Measurements from ENCODE around the gene YIF1A. TPM values are rescaled to one million over a fixed set of nuclear protein-coding genes. Genes with fewer than 3 reads are reported as not detected.
"Not testable (repeated sequence)": the region's sequence is repeated elsewhere in the genome, so short reads cannot be mapped to it uniquely, and the experiment has no call there.

YIF1A gene
- total RNA-seq, 2 donors from 2014 or later = 63.9 to 73.6 TPM

DNA sequence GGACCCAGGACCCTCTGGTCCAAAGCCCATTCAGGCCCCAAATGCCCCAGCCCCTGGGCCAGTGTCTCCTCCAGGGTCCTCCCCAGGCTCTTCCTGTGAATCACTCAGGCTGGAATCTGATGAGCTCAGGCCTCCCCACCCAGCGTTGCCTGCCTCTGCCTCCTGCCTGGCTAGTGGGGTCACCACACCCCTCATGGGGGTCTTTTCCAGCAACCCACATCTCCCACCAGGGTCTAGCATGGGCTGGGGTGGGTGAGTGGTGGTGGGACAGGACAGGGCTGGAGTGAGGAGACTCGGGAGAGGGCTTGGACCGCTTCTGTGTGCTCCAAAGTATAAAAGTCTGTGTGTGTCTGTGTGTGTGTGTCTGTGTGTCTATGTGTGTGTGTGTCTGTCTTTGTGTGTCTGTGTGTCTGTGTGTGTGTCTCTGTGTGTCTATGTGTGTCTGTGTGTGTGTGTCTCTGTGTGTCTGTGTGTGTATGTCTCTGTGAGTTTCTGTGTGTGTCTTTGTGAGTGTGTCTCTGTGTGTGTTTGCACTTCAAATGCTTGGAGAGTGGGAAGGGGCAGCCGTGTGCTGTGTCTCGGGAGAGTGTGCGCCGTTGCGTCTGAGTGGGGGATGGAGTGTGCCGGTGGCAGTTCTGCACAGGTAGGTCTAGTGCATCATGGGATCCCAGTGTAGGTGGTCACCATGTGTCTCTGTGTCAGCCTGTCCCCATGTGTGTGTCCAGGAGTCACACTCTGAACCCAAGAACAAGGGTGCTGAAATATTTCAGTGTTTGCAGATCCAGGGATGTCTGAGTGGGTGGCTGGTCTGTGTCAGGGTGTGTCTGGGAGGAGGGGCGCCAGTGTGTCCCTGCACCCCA is 38.5 kb upstream of the YIF1A start:
- DNase-seq (ENCODE audit: low spot score) = no peak
- intact Hi-C loops (cut with DNase I) = no loop called here

DNA sequence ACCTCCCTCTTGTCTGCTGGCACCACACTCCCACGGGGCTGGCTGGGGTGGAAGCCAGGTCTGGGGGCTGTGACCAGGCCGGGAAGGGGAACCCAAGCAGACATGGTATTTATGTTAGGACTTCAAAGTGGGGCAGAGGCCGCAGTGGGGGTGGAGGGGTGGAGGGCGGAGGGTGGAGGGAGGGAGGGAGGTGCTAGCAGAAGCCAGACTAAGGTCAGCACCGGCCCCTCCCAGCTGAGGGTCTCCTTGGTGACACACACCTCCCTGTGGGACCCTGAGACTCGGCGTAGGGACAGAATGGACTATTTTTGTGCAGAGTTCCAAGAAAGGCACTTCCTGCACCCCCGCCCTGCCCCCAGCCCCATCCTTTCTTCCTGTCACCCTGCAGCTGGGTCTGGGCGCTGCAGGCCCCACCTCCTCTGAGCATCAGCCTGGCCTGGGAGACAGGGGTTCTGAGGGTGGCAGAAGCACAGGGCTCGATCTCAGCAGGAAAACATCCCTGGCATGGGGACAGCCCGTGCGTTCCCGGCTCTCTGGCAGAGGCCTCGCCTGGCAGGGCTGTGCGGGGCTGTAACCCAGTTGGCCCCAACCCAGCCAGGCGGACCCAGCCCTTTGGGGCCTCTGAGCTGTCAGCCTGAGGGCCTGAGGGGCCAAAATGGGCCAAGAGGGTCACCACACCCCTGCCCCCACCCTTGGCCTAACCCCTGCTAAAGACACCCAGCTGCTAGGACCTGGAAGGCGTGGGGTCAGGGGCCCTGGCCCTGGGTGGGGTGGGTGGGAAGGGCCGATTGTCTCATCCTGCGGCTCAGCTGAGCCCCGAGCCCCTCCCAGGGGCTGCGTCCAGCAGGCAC is 37.5 kb upstream of the YIF1A start:
- DNase-seq (ENCODE audit: low spot score) = no peak
- intact Hi-C loops (cut with DNase I) = no loop called here

DNA sequence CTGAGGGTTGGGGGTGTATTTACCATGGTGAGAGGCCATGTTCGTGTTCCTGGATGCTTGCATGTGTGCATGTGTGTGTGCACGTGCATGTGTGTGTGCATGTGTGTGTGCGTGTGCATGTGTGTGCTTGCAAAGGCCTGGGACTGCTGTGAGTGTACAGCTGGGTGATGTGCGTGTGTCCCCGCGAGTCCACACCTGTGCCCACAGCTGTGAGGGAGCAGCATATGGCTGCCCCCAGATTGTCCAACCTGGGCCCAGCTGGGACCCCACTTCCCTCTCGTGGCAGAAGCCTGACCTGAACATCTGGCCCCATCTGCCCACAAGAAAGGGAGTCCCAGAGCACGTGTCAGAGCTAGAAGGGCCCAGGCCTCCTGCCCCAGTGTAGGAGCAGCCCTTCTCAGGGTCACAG is 36.3 kb upstream of the YIF1A start:
- no peak for DNase-seq (ENCODE audit: low spot score)
- intact Hi-C loops (cut with DNase I) = no loop called here

DNA sequence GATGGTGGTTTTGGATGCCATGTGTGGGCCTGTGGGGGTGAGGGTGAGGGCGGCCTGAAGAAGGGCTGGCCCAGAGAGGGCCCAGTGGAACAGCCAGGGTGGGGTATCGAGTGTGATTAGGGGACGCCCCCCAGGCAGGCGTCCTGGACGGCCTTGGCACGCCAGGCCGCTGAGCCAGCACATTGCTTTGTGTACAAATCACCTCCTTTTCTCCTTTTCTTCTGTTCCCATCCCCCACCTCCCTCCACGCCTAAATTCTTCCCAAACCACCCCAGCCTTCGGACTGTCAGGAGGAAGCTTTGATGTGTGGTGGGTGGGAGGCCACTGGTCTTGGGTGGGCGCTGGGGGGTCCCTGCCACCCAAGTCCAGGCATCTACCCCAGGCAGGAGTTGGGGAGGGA is 35.7 kb upstream of the YIF1A start:
- intact Hi-C loops (cut with DNase I) = no loop called here
- DNase-seq (ENCODE audit: low spot score) = no peak

DNA sequence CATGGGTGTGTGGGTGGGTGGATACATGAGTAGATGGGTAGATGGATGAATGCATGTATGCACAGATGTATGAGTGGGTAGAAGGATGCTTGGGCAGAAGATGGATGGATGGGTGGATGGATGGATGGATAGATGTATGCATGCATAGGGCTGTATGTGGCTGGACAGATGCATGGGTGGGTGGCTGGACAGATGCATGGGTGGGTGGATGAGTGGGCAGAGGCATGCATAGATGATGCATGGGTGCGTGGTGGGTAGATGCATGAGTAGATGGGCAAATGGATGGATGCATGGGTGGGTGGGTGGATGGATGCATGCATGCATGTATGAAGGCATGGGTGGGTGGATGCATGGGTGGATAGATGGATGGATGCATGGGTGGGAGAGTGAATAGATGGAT is 34.7 kb upstream of the YIF1A start:
- no peak for DNase-seq (ENCODE audit: low spot score)
- intact Hi-C loops (cut with DNase I) = no loop called here

DNA sequence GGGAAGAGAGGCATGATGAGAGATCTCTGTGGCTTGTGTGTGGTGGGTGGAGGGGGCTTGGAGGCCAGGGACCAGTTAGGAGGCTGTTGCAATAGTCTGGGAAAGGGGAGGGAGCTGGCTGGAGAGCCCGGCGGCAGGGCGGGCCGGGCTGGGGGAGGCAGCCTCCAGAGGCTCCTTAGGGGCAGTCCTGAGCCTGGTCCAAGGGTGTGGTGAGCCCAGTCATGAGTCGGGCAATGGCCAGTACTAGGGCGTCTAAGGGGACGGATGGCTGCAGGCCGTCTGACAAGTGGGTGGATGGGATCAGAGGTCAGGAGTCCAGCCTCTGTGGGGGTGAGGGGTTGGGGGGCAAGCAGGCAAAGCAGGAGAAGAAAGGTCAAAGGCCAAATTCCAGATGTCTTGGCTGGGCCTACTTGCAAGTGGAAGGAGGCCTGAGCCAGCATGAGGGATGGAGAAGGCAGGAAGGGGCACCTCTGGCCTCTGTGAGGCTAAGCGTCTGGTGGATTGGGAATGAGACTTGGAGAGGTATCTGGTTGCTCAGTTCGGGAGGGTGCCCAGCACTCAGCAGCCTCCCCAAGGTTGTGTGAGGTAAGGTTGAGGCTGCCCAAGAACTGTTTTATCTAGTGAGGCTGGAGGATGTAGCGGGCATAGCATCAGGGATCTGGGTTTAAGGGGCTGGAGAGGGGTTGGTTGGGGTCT is 33.9 kb upstream of the YIF1A start:
- DNase-seq (ENCODE audit: low spot score) = peak; percentile 95
- intact Hi-C loops (cut with DNase I) = no loop called here

DNA sequence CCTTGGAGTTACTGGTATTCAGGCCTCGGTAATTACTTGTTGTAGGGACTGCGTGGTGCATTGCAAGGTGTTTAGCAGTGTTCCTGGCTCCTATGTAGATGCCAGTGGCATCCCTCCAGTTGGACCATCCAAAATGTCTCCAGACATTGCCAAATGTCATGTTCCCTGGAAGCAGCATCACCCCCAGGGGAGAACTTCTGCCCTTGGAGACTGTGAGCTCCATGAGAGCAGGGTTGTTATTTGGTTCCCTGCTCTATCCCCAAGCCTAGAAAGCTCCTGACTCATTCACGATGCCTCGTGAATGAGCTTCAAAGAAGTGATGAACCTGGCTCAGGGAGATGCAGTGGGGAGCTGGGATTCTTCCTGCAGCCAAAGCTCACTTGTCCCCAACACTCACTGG is 32.7 kb upstream of the YIF1A start:
- DNase-seq (ENCODE audit: low spot score) = no peak
- intact Hi-C loops (cut with DNase I) = no loop called here

DNA sequence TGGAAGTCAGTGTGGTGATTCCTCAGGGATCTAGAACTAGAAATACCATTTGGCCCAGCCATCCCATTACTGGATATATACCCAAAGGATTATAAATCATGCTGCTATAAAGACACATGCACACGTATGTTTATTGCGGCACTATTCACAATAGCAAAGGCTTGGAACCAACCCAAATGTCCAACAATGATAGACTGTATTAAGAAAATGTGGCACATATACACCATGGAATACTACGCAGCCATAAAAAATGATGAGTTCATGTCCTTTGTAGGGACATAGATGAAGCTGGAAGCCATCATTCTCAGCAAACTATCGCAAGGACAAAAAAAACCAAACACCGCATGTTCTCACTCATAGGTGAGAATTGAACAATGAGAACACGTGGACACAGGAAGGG is 31.8 kb upstream of the YIF1A start:
- intact Hi-C loops (cut with DNase I); DNase-seq (ENCODE audit: low spot score): not testable (repeated sequence)

DNA sequence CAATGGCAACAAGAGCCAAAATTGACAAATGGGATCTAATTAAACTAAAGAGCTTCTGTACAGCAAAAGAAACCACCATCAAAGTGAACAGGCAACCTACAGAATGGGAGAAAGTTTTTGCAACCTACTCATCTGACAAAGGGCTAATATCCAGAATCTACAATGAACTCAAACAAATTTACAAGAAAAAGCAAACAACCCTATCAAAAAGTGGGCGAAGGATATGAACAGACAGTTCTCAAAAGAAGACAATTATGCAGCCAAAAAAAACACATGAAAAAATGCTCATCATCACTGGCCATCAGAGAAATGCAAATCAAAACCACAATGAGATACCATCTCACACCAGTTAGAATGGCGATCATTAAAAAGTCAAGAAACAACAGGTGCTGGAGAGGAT is 31.3 kb upstream of the YIF1A start:
- DNase-seq (ENCODE audit: low spot score); intact Hi-C loops (cut with DNase I): not testable (repeated sequence)

DNA sequence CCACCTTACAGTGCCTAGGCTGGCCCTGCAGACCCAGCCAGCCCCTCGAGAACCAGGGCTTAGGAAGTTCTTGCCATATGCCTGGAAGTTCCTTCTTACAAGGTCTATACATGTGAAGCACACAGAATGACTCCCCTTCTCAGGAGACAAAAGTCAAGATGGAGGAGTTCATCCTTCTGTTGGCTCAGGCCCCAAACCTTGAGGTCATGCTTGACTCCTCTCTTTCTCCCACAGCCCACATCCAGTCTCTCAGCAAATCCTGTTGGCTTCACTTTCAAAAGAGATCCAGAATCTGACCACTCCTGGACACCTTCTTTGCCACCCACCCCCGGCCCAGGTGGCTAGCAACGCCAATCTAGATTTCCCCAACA is 29.6 kb upstream of the YIF1A start:
- DNase-seq (ENCODE audit: low spot score) = no peak
- intact Hi-C loops (cut with DNase I) = no loop called here

DNA sequence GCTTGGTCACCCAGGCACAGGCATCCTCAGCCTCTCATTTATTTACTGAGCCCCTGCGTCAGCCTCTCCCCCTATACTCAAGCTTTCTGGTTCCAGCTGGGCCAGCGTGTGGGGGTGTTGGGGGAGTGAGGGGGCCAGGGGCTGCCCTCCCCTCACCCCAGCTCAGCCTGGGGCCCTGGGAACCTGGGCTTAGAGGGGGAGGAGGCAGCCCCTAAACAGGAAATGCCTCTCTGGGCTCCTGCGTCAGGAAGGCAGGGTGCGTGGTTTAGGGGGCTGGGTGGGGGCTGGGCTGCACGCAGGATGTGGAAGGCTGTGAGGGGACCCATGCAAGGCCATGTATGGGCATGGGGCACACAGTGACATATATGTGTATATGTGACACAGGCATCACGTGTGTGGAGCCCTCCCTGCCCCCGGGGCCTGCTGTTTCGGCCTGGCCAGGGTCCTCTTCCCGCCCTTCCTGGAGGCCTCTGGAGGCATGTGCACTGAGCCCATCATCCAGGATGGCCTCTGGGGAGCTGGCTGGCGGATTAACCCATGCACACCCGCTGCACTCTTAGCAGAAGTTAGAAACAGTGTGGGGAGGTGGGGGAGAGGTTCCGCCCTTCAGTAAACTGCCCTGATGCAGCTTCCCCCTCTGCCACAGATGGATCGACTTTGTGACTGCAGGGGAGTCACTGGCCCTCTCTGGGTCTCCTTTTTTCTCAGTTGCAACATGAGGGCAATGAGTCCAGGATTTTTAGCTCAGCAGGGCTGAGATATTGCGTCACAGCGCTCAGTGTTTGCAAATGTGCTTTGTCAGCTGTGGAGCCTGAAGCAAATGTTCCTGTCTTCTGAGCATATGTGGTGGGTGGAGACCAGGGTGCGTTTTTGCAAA is 29.0 kb upstream of the YIF1A start:
- intact Hi-C loops (cut with DNase I) = no loop called here
- DNase-seq (ENCODE audit: low spot score) = no peak

DNA sequence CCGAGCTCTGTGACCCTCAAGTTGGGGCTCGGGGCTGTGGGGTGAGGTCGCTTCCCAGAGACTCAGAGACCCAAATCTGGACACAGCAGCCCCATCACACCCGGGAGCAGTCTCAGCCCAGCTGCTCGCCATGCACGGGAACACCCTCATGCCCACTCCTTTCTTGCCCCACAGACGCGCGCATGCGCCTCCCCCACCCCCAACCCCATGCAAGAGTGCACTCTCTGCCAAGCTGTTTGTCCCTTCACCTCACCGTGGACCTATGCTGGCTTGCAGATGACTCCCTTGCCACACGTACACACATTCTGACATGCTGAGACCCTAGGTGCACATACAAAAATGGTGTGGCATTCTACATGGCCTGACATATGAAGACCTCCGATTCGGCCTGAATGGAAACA is 28.4 kb upstream of the YIF1A start:
- intact Hi-C loops (cut with DNase I) = no loop called here
- DNase-seq (ENCODE audit: low spot score) = no peak

DNA sequence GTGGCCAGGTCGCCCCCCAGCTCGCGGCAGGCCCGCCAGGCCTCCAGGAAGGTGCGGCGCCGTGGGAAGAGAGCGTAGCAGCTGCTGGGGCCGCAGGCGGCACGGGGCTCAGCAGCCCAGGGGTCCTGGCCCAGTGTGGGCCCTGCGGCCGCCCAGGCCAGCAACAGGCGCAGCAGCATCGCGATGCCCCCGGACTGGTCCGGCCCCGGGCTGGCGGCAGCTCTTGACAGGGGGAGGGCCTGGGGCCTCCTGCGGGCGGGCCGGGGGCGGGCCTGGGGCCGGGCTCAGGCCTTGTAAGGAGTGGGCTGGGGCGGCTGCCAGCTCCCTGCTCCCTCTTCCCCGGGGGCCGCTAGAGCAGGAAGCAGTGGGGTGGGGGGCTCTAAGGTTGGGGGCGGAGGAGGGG is 27.9 kb upstream of the YIF1A start, which contains the start of gene CD248:
Gene CD248 (minus strand): TSS at position 196 of the 403 bp plus-strand sequence. CDS start 17 bp downstream, at position 179.
- intact Hi-C loops (cut with DNase I) = no loop called here
- DNase-seq (ENCODE audit: low spot score) = peak; percentile 92

DNA sequence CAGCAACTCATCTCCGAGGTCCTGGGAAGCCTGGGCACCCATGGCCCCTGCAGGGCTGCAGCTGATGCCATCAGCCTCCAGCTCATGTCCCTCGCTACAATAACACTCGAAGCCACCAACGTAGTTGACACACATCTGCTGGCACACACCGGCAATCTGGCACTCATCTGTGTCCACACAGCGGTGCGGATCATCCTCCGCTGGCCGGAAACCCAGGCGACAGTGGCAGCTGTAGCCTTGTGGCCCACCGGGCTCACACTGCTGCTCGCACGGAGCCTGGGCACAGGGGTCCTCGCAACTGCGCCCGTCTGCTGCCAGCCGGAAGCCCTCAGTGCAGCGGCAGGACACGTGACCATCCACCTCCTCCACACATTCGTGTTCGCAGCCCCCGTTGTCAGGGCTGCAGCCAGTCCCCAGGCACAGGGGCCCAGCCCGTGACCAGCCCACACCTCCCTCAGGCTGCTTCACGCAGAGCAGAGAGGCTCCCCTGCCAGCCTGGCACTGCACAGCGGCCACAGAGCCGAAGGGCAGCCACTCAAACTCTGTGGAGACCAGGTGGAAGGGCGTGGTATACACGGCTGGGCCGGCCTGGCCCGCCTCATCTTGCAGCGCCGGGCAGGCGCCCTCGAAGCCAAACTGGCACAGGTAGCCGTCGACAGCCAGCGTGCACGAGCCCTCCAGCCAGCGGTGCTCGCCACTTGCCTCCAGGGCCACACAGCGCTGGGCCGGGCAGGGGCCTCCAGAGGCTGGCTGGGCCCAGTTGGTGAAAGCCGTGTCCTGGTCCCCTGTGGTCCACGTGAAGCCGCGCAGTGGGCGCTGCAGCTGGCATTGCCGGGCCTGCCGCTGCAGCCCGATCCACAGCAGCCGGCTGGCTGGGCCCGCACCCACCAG is 27.2 kb upstream of the YIF1A start:
- DNase-seq (ENCODE audit: low spot score) = peak; percentile 81
- intact Hi-C loops (cut with DNase I) = no loop called here

DNA sequence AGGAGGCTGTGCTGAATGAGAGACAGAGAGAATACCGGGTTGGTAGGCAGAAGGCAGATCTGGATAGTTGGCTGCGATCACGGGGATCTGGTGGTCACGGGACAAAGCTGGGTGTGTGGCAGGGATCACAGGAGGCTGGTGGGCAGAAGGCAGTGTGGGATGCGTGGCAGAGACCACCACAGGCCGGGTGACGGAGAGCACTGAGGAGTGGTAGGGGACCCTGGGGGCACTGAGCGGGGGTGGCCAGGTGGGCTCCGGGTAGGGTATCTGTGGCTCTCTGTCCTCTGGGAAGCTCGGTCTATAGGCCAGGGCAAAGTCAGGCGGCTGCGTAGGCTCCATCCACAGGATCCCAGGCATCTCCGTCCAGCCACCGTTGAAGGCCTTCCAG is 26.5 kb upstream of the YIF1A start:
- intact Hi-C loops (cut with DNase I) = no loop called here
- DNase-seq (ENCODE audit: low spot score) = peak; percentile 76

DNA sequence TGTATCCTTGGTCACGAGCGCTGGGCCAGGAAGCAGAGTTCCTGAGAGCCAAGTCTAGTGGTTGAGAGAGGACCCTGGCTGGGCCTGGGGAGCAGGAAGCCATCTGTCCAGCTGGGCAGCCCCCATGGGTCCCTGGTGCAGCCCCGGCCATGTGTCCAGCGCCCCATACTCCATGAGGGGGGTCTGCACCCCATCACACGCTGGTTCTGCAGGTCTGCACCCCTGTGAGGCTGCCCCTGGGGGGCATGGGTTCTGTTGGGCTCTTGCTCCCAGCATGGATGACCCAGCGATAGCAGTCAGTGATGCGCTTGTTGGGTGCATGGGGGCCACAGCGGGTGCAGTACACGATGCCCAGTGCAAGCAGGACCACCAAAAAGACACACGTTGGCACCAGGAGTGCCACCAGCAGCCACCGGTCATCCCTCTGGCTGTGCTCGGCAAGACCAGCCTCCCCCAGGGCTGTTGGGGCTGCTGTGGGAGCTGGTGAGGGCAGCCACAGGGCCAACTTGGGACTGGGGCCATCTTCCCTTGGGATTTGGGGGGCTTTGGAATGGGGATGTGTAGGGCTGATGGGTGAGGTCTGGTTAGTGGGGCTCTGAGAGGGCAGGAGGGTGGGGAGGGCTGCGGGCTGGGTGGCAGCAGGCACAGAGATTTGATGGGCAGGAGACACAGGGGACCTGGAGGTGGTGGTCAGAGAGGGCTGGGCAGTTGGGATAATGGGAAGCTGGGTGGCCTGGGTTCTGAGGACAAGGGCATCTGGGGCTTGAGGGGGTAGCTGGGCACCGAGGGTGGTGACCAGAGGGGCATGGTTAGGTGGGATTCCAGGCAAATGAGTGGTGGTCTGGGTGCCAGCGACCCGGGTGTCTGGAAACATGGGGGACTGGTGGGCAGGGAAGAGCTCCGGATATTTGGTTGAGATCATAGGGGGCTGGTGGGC is 25.9 kb upstream of the YIF1A start:
- DNase-seq (ENCODE audit: low spot score) = peak; percentile 76
- intact Hi-C loops (cut with DNase I) = no loop called here

DNA sequence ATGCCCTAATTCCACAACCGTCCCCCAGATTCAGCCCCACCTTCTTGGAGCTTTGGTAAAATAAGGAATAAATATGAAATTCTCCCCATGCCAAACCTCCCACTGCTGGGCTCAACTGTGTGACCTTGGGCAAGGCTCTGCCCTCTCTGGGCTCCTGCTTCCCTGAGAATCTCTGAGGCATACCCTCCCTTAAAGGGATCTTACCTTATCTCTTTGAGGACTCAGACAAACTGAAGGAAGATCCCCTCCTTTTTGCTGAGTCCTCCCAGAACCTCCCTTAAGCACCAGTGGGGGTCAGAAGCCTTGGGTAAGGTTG is 25.2 kb upstream of the YIF1A start:
- no peak for DNase-seq (ENCODE audit: low spot score)
- intact Hi-C loops (cut with DNase I) = no loop called here
